B cell (primary cell): ENCODE results near the gene SLC39A11. TPM values are rescaled to one million over a fixed set of nuclear protein-coding genes. Genes with fewer than 3 reads are reported as not detected.

Experiments used
- ATAC-seq: fragments of 200-7000 bp; cut with Tn5 transposase; one replicate; pipeline ENCODE4 v1.10.0; 2021; ENCODE audit warnings: low read depth, mild to moderate bottlenecking, moderate number of reproducible peaks, moderate library complexity
- CTCF ChIA-PET: fragments of 350-600 bp; sonication (Branson Sonifier 250); formaldehyde crosslinking; loops from one replicate; lab custom pipeline; 2021; ENCODE audit warnings: antibody characterized with exemption, inconsistent platforms; lab: Charles Lee
- POLR2A ChIA-PET: fragments of 350-600 bp; sonication (Branson Sonifier 250); formaldehyde crosslinking; loops from one replicate; lab custom pipeline; 2021; ENCODE audit warnings: antibody characterized with exemption; lab: Charles Lee
- DNase-seq: peaks from one replicate; pipeline ENCODE4 v3.0.0; 2013
- H2AFZ ChIP-seq: 2 replicates; pipeline ENCODE4 v1.6.1; 2012; ENCODE audit warnings: mild to moderate bottlenecking, low read depth, low read length; ENCODE audit not compliant: insufficient read depth, poor library complexity, severe bottlenecking
- H3K27ac ChIP-seq, 2 donors: 1 replicate in 1 of 2; 2 replicates in 1 of 2; pipeline ENCODE4 v1.5.1; 2012 to 2013; ENCODE audit warnings: low read length in 2 of 2, mild to moderate bottlenecking in 2 of 2, moderate library complexity in 1 of 2
- H3K27me3 ChIP-seq, 4 experiments: fragments of 200-600 bp in 1 of 4; sonication (generic) in 1 of 4; replicated peaks in 1 of 4; 1 replicate in 2 of 4; 2 replicates in 2 of 4; pipeline versions ENCODE4 v1.6.1 to v1.7.0; 2013 to 2016; ENCODE audit warnings: low read length in 3 of 4, mild to moderate bottlenecking in 2 of 4, mixed read lengths in 1 of 4, moderate library complexity in 1 of 4; ENCODE audit not compliant: insufficient read depth in 4 of 4, control insufficient read depth in 3 of 4; ENCODE audit errors: control extremely low read depth in 1 of 4
- H3K36me3 ChIP-seq, 2 experiments: replicated peaks in 1 of 2; 1 replicate in 1 of 2; 2 replicates in 1 of 2; pipeline versions ENCODE4 v1.6.1 to v1.7.1; 2013; ENCODE audit warnings: low read length in 1 of 2; ENCODE audit not compliant: insufficient read depth in 2 of 2, control insufficient read depth in 1 of 2; ENCODE audit errors: control extremely low read depth in 1 of 2, extremely low read depth in 1 of 2
- H3K4me1 ChIP-seq, 2 donors: fragments of 200-600 bp in 1 of 2; sonication (generic) in 1 of 2; 1 replicate in 1 of 2; 2 replicates in 1 of 2; pipeline versions ENCODE4 v1.5.1 to v1.6.1; 2013 to 2017; ENCODE audit warnings: low read length in 2 of 2; ENCODE audit not compliant: control insufficient read depth in 2 of 2, insufficient read depth in 2 of 2
- H3K4me2 ChIP-seq: replicated peaks from 2 replicates; pipeline ENCODE3; 2012; ENCODE audit warnings: mild to moderate bottlenecking, low read depth, low read length; ENCODE audit not compliant: poor library complexity, severe bottlenecking
- H3K4me3 ChIP-seq, 5 experiments: fragments of 200-600 bp in 1 of 5; sonication (generic) in 1 of 5; 1 replicate in 3 of 5; 2 replicates in 2 of 5; pipeline versions ENCODE4 v1.5.1 to v1.7.0; 2011 to 2016; ENCODE audit warnings: low read length in 4 of 5, mild to moderate bottlenecking in 4 of 5, low read depth in 2 of 5, control low read depth in 1 of 5, moderate library complexity in 1 of 5; ENCODE audit not compliant: insufficient read depth in 1 of 5; ENCODE audit errors: control extremely low read depth in 1 of 5, extremely low read depth in 1 of 5
- H3K79me2 ChIP-seq: fragments of 200-600 bp; sonication (generic); one replicate; pipeline ENCODE4 v1.6.0; 2016; ENCODE audit warnings: low read length; ENCODE audit not compliant: control insufficient read depth, insufficient read depth
- H3K9ac ChIP-seq: fragments of 200-600 bp; sonication (generic); 2 replicates; pipeline ENCODE4 v1.6.1; 2017; ENCODE audit warnings: mild to moderate bottlenecking, low read length, moderate library complexity
- H3K9me3 ChIP-seq, 3 donors: one replicate each; pipeline versions ENCODE4 v1.6.1 to v1.7.1; 2013; ENCODE audit warnings: low read length in 2 of 3; ENCODE audit not compliant: control insufficient read depth in 2 of 3, insufficient read depth in 1 of 3; ENCODE audit errors: control extremely low read depth in 1 of 3
- H4K20me1 ChIP-seq: 2 replicates; pipeline ENCODE4 v1.6.0; 2012; ENCODE audit warnings: mild to moderate bottlenecking, low read length; ENCODE audit not compliant: insufficient read depth, control insufficient read depth, poor library complexity, severe bottlenecking
- H3K27ac Mint-ChIP-seq: one replicate; pipeline ENCODE4 v1.8.0; 2021; ENCODE audit warnings: mixed read lengths
- H3K27me3 Mint-ChIP-seq: one replicate; pipeline ENCODE4 v1.8.0; 2021; ENCODE audit warnings: mixed read lengths
- H3K4me1 Mint-ChIP-seq: one replicate; pipeline ENCODE4 v1.8.0; 2021; ENCODE audit warnings: mixed read lengths
- H3K4me3 Mint-ChIP-seq: one replicate; pipeline ENCODE4 v1.8.0; 2021; ENCODE audit warnings: mixed read lengths
- H3K9me3 Mint-ChIP-seq: one replicate; pipeline ENCODE4 v1.8.0; 2022; ENCODE audit warnings: mixed read lengths; ENCODE audit not compliant: insufficient read depth
- CTCF ChIP-seq: fragments of 200-600 bp; IDR thresholded peaks from one replicate; pipeline ENCODE4 v1.8.0; 2022; ENCODE audit warnings: antibody characterized with exemption, mild to moderate bottlenecking
- EZH2 ChIP-seq: IDR thresholded peaks from 2 replicates; pipeline ENCODE4 v1.6.1; 2012; ENCODE audit warnings: borderline replicate concordance, low read depth, mild to moderate bottlenecking, moderate library complexity, low read length; ENCODE audit not compliant: insufficient read depth, poor library complexity, severe bottlenecking
- WGBS: methylation state at CpG from one replicate; pipeline ENCODE4 v1.1.5; 2013; ENCODE audit warnings: missing lambda C conversion rate; ENCODE audit not compliant: insufficient coverage; 5-methylcytosine and 5-hydroxymethylcytosine counted together
- intact Hi-C: fragments of 100-400 bp; cut with micrococcal nuclease; formaldehyde crosslinking; loops from one replicate; pipeline ENCODE4 v1.10.0; 2022
- polyA plus RNA-seq: library from polyadenylated mRNA; depleted of rRNA; stranded (reverse); fragments of >200 nt; gene quantifications from 2 replicates; pipeline ENCODE4 v1.2.3, GENCODE V29; 2012
- total RNA-seq, 2 donors: library from RNA; stranded (reverse); fragments of 120-200 nt in 1 of 2; gene quantifications; 1 replicate in 1 of 2; 2 replicates in 1 of 2; pipeline versions ENCODE4 v1.2.3 to v1.2.4, GENCODE V29; 2013 to 2022

The SLC39A11 gene
- total and polyA plus RNA-seq, 2 donors (not counting 1 experiment from before 2014, with no cell fraction given) = 6.9 to 39.6 TPM

GRCh38 chr17:72802726-72803125, 289.8 kb downstream of the SLC39A11 start:
- ATAC-seq (no peak), DNase-seq (no peak)
- no peaks in the 10 kb centered on the region for H3K4me1 Mint-ChIP-seq
- H3K27me3 Mint-ChIP-seq = no peaks in the 10 kb centered on the region
- no peak for TF ChIP-seq CTCF
- no peak for TF ChIP-seq EZH2
- ChIA-PET CTCF (no interaction called here), POLR2A (no interaction called here)
- Histone ChIP-seq H3K9ac (no peak overlapping the region), H3K36me3 (no peaks in the 10 kb centered on the region), H3K79me2 (no peaks in the 10 kb centered on the region), H3K27me3 (no peaks in the 10 kb centered on the region), H3K9me3 (peaks cover 0 to 37% (median 6%) of the 10 kb centered on the region in 3 donors), H2AFZ (no peak overlapping the region), H3K4me1 (no peaks in the 10 kb centered on the region), H3K4me3 (no peak overlapping the region), H4K20me1 (no peaks in the 10 kb centered on the region), H3K27ac (no peak overlapping the region), H3K4me2 (no peak overlapping the region)
- peaks cover 22% of the 10 kb centered on the region for H3K9me3 Mint-ChIP-seq
- no peak overlapping the region for H3K27ac Mint-ChIP-seq
- H3K4me3 Mint-ChIP-seq = no peak overlapping the region
- intact Hi-C loops = no loop called here
- WGBS = 90% methylated on average over 8 of the region's 8 CpGs

DNA sequence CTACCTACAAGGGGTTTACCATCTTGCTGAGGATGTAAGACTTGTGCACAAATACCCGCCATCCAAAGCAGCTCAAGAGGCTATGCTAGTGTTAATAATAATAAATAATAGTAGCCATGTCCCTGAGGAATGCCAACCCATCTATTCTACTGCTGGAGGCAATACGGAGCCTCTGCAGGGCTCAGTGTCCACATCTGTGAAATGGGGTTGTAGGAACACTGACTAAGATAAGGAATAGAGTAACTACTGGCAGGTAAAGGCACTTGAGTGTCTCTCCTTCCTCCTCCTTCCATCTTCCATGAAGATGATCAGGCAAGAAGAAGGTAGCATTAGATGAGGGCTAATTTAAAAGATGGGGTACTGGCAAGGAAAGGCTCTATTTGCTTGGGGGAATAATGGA, 295.3 kb downstream of the SLC39A11 start:
- H3K4me1 ChIP-seq = no peaks in the 10 kb centered on the region
- WGBS = no CpG with 5 or more reads among the region's 2 CpGs
- H3K4me3 ChIP-seq = no peak overlapping the region
- H4K20me1 ChIP-seq = no peaks in the 10 kb centered on the region
- no peak overlapping the region for H3K9ac ChIP-seq
- no peak overlapping the region for H3K27ac ChIP-seq
- H3K4me2 ChIP-seq = no peak overlapping the region
- ATAC-seq (no peak), DNase-seq (no peak)
- Mint-ChIP-seq H3K27me3 (no peaks in the 10 kb centered on the region), H3K27ac (no peak overlapping the region), H3K4me3 (no peak overlapping the region), H3K4me1 (no peaks in the 10 kb centered on the region), H3K9me3 (peaks cover 38% of the 10 kb centered on the region)
- no peak overlapping the region for H2AFZ ChIP-seq
- H3K36me3 ChIP-seq = no peaks in the 10 kb centered on the region
- intact Hi-C loops = no loop called here
- ChIA-PET CTCF (no interaction called here), POLR2A (no interaction called here)
- H3K27me3 ChIP-seq = no peaks in the 10 kb centered on the region
- TF ChIP-seq EZH2 (no peak), CTCF (no peak)
- H3K79me2 ChIP-seq = no peaks in the 10 kb centered on the region
- peaks cover 1 to 61% (median 13%) of the 10 kb centered on the region in 3 donors for H3K9me3 ChIP-seq
